ENCODE data around the gene B4GALNT1. TPM values are rescaled to one million over a fixed set of nuclear protein-coding genes. Genes with fewer than 3 reads are reported as not detected.
A peak's percentile ranks its signal among the peaks of the same experiment; 100 is the strongest.
"Not testable (repeated sequence)": the region's sequence is repeated elsewhere in the genome, so short reads cannot be mapped to it uniquely, and the experiment has no call there.

B4GALNT1 gene
- polyA plus RNA-seq (2013, experiment 1 of 2): 2.1 TPM
- polyA plus RNA-seq (2013, experiment 2 of 2): 1.3 TPM

DNA sequence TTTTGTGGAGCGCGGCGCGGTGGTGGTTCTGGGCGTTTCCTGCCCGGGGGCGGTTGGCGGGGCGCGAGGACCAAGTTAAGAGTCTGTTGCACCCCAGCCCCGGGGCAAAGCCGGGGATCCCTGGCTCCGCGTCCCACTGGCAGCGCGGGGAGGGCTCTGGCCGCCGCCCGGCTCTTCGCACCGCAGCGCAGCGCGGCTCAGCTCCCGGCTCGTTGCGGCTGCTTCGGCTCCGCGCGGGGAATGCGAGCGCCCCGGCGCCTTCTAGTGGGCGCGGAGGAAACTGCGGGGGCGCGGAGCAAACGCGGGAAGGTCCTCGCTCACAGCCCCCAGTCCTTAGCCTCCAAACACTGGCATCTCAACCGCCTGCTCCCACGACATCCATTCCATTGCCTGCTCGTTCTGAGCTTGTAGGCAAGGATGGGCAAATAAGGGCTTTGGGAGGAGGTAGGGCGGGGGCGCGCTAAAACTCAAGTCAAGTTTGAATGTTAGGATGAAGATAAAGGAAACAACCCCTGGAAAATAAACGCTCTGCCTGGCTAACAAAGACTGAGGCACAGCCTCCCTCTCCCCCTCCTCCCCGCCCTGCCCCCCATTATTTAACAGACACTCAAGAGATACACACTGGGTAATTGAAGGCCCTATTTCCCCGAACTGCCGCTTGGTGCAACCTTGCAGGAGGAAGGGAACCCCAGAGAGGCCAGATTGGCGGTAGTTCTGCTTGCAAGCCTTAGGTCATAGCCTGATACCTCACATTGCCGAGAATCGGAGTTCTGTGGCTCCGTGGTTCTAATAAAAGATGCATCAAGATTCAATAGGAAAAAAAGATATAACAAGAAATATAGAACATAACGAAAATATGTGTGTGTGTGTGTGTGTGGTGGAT lies at the start of gene B4GALNT1:
Gene B4GALNT1 (minus strand): TSS at position 244 of the 883 bp plus-strand sequence. CDS start 1,069 bp downstream, outside the sequence.
- peak within 1 kb of the TSS; percentile 53 for H3K4me3 ChIP-seq (ENCODE audit: extremely low read depth, insufficient read depth, low read length, poor library complexity, severe bottlenecking)
- 2 to 3% methylated on average over 34 to 47 of the region's 58 CpGs for WGBS, 2 experiments (ENCODE audit: insufficient coverage in 2 of 2)
- H3K36me3 ChIP-seq (ENCODE audit: control insufficient read depth, insufficient read depth, low read length): no peaks in the 10 kb centered on the region
- peaks cover 10% of the 10 kb centered on the region for H3K4me1 ChIP-seq (ENCODE audit: control insufficient read depth, insufficient read depth, low read length, poor library complexity, severe bottlenecking)
- no peaks in the 10 kb centered on the region for H3K9me3 ChIP-seq (ENCODE audit: control insufficient read depth, low read length)
- no peak within 1 kb of the TSS for H3K27ac ChIP-seq (ENCODE audit: low read depth, low read length, severe bottlenecking)

DNA sequence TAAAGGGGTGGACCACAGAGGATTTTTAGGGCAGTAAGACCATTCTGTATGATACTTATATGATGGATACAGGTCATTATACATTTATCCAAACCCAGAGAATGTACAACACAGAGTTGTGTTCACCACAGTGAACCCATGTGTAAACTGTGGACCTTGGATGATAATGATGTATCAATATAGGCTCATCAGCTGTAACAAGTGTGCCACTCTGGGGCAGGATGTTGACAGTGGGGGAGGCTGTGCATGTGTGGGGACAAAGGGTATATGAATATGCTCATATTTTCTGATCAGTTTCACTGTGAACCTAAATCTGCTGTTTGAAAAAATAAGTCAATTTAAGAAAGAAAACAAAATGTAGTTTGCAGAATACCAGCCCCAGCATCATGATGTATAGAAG lies 46.7 kb upstream of the B4GALNT1 start:
- H3K4me1 ChIP-seq (ENCODE audit: control insufficient read depth, insufficient read depth, low read length, poor library complexity, severe bottlenecking): no peaks in the 10 kb centered on the region
- H3K4me3 ChIP-seq (ENCODE audit: extremely low read depth, insufficient read depth, low read length, poor library complexity, severe bottlenecking): no peak overlapping the region
- H3K9me3 ChIP-seq (ENCODE audit: control insufficient read depth, low read length): no peaks in the 10 kb centered on the region
- no peak overlapping the region for H3K27ac ChIP-seq (ENCODE audit: low read depth, low read length, severe bottlenecking)
- H3K36me3 ChIP-seq (ENCODE audit: control insufficient read depth, insufficient read depth, low read length): no peaks in the 10 kb centered on the region

DNA sequence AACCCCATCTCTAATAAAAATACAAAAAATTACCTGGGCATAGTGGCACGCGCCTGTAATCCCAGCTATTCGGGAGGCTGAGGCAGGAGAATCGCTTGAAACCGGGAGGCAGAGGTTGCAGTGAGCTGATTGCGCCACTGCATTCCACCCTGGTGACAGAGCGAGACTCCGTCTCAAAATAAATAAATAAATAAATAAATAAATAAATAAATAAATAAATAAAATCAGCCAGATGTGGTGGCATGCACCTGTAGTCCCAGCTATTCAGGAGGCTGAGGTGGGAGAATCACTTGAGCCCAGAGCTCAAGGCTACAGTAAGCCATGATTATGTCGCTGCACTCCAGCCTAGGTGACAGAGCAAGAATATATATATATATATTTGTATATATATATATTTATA lies 44.9 kb upstream of the B4GALNT1 start:
- H3K4me1 ChIP-seq (ENCODE audit: control insufficient read depth, insufficient read depth, low read length, poor library complexity, severe bottlenecking); H3K36me3 ChIP-seq (ENCODE audit: control insufficient read depth, insufficient read depth, low read length); H3K4me3 ChIP-seq (ENCODE audit: extremely low read depth, insufficient read depth, low read length, poor library complexity, severe bottlenecking); H3K9me3 ChIP-seq (ENCODE audit: control insufficient read depth, low read length); H3K27ac ChIP-seq (ENCODE audit: low read depth, low read length, severe bottlenecking): not testable (repeated sequence)
- WGBS, 2 experiments (ENCODE audit: insufficient coverage in 2 of 2): 84 to 90% methylated on average over 5 of the region's 9 CpGs

DNA sequence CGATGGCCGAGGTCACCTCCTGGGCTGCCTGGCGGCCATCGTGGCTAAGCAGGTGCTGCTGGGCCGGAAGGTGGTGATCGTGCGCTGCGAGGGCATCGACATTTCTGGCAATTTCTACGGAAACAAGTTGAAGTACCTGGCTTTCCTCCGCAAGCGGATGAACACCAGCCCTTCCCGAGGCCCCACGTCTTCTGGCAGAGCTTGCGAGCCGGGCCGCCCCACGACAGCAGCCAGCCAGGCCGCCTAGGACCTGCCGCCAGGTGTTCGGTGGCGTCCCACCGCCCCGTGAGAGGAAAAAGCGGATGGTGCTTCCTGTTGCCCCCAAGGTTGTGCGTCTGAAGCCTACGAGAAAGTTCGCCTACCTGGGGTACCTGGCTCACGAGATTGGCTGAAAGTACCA lies 41.7 kb upstream of the B4GALNT1 start:
- Histone ChIP-seq H3K27ac (ENCODE audit: low read depth, low read length, severe bottlenecking) (no peak overlapping the region), H3K9me3 (ENCODE audit: control insufficient read depth, low read length) (no peaks in the 10 kb centered on the region), H3K4me1 (ENCODE audit: control insufficient read depth, insufficient read depth, low read length, poor library complexity, severe bottlenecking) (no peaks in the 10 kb centered on the region), H3K36me3 (ENCODE audit: control insufficient read depth, insufficient read depth, low read length) (no peaks in the 10 kb centered on the region), H3K4me3 (ENCODE audit: extremely low read depth, insufficient read depth, low read length, poor library complexity, severe bottlenecking) (no peak overlapping the region)
- 95 to 96% methylated on average over 26 to 28 of the region's 29 CpGs for WGBS, 2 experiments (ENCODE audit: insufficient coverage in 2 of 2)

DNA sequence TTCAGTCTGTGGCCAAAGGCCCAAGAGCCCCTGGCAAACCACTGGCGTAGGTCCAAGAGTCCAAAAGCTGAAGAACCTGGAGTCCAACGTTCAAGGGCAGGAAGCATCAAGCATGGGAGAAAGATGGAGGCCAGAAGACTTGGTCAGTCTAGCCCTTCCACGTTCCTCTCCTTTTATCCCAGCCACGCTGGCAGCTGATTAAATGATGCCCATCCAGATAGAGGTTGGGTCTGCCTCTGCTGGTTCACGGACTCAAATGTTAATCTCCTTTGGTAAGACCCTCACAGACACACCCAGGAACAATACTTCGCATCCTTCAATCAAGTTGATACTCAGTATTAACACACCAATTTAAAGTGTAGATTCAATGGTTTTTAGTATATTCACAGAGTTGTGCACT lies 39.8 kb upstream of the B4GALNT1 start:
- H3K4me1 ChIP-seq (ENCODE audit: control insufficient read depth, insufficient read depth, low read length, poor library complexity, severe bottlenecking): no peaks in the 10 kb centered on the region
- no peak overlapping the region for H3K27ac ChIP-seq (ENCODE audit: low read depth, low read length, severe bottlenecking)
- 71 to 74% methylated on average over 4 to 5 of the region's 6 CpGs for WGBS, 2 experiments (ENCODE audit: insufficient coverage in 2 of 2)
- no peaks in the 10 kb centered on the region for H3K36me3 ChIP-seq (ENCODE audit: control insufficient read depth, insufficient read depth, low read length)
- H3K4me3 ChIP-seq (ENCODE audit: extremely low read depth, insufficient read depth, low read length, poor library complexity, severe bottlenecking): no peak overlapping the region
- H3K9me3 ChIP-seq (ENCODE audit: control insufficient read depth, low read length): no peaks in the 10 kb centered on the region

DNA sequence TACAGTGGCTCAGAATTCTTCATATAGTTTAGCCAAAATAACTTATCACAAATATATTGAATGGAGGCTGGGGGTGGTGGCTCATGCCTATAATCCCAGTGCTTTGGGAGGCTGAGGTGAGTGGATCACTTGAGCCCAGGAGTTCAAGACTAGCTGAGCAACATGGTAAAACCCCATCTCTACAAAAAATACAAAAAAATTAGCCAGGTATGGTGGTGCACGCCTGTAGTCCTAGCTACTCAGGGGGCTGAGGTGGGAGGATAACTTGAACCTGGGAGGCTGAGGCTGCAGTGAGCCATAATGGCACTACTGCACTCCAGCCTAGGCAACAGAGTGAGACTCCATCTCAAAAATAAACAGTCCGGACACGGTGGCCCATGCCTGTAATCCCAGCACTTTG lies 38.8 kb upstream of the B4GALNT1 start:
- H3K9me3 ChIP-seq (ENCODE audit: control insufficient read depth, low read length); H3K4me1 ChIP-seq (ENCODE audit: control insufficient read depth, insufficient read depth, low read length, poor library complexity, severe bottlenecking); H3K27ac ChIP-seq (ENCODE audit: low read depth, low read length, severe bottlenecking); H3K4me3 ChIP-seq (ENCODE audit: extremely low read depth, insufficient read depth, low read length, poor library complexity, severe bottlenecking); H3K36me3 ChIP-seq (ENCODE audit: control insufficient read depth, insufficient read depth, low read length): not testable (repeated sequence)
- 93 to 96% methylated on average over 2 of the region's 3 CpGs for WGBS, 2 experiments (ENCODE audit: insufficient coverage in 2 of 2)

DNA sequence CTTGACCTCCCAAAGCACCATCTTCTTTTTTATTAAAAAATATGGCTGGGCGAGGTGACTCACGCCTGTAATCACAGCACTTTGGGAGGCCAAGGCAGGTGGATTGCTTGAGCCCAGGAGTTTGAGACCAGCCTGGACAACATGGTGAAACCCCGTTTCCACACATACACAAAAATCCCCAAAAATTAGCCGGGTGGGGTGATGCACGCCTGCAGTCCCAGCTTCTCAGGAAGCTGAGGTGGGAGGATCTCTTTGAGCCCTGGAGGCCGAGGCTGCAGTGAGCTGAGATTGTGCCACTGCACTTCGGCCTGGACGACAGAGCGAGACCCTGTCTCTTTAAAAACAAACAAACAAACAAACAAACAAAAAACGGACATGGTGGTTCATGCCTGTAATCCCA lies 36.7 kb upstream of the B4GALNT1 start:
- H3K9me3 ChIP-seq (ENCODE audit: control insufficient read depth, low read length); H3K27ac ChIP-seq (ENCODE audit: low read depth, low read length, severe bottlenecking); H3K4me1 ChIP-seq (ENCODE audit: control insufficient read depth, insufficient read depth, low read length, poor library complexity, severe bottlenecking); H3K36me3 ChIP-seq (ENCODE audit: control insufficient read depth, insufficient read depth, low read length); H3K4me3 ChIP-seq (ENCODE audit: extremely low read depth, insufficient read depth, low read length, poor library complexity, severe bottlenecking): not testable (repeated sequence)
- 54% methylated on average over 4 of the region's 10 CpGs; no CpG with 5 or more reads in 1 of the 2 experiments for WGBS, 2 experiments (ENCODE audit: insufficient coverage in 2 of 2)

DNA sequence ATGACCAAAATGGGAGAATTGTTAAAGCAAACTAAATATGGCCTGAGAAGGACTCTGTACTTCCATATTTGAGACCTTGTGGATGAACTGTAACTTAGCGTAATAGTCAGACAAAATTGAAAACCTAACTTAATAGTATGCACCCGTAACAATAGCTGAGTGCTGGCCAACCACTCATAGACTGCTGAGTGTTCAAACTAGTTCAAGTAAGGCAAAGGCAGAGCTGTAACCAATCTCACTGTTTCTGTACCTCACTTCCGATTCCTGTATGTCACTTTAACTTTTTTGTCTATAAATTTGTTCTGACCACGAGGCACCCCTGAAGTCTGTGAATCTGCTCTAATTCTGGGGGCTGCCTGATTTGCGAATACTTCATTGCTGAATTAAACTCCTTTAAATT lies 33.9 kb upstream of the B4GALNT1 start:
- Histone ChIP-seq H3K4me3 (ENCODE audit: extremely low read depth, insufficient read depth, low read length, poor library complexity, severe bottlenecking) (no peak overlapping the region), H3K36me3 (ENCODE audit: control insufficient read depth, insufficient read depth, low read length) (no peaks in the 10 kb centered on the region), H3K9me3 (ENCODE audit: control insufficient read depth, low read length) (peaks cover 9% of the 10 kb centered on the region), H3K27ac (ENCODE audit: low read depth, low read length, severe bottlenecking) (no peak overlapping the region), H3K4me1 (ENCODE audit: control insufficient read depth, insufficient read depth, low read length, poor library complexity, severe bottlenecking) (no peaks in the 10 kb centered on the region)
- 81 to 86% methylated on average over 5 of the region's 5 CpGs for whole genome bisulfite sequencing, 2 experiments (ENCODE audit: insufficient coverage in 2 of 2)

DNA sequence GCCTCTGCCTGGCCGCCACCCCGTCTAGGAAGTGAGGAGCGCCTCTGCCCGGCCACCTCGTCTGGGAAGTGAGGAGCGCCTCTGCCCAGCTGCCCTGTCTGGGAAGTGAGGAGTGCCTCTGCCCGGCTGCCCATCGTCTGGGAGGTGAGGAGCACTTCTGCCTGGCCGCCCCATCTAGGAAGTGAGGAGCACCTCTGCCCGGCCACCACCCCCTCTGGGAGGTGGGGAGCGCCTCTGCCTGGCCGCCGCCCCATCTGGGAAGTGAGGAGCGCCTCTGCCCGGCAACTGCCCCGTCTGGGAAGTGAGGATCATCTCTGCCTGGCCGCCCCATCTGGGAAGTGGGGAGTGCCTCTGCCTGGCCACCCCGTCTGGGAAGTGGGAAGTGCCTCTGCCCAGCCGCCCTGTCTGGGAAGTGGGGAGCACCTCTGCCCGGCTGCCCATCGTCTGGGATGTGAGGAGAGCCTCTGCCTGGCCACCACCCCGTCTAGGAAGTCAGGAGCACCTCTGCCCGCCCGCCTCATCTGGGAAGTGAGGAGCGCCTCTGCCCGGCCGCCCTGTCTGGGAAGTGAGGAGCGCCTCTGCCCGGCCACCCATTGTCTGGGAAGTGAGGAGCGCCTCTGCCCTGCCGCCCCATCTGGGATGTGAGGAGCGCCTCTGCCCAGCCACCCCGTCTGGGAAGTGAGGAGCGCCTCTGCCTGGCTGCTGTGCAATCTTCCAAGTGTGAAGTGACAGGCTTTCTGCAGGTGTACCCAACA lies 32.2 kb upstream of the B4GALNT1 start:
- peaks cover 14% of the 10 kb centered on the region for H3K9me3 ChIP-seq (ENCODE audit: control insufficient read depth, low read length)
- 88 to 92% methylated on average over 22 to 29 of the region's 34 CpGs for WGBS, 2 experiments (ENCODE audit: insufficient coverage in 2 of 2)
- H3K27ac ChIP-seq (ENCODE audit: low read depth, low read length, severe bottlenecking); H3K36me3 ChIP-seq (ENCODE audit: control insufficient read depth, insufficient read depth, low read length); H3K4me3 ChIP-seq (ENCODE audit: extremely low read depth, insufficient read depth, low read length, poor library complexity, severe bottlenecking); H3K4me1 ChIP-seq (ENCODE audit: control insufficient read depth, insufficient read depth, low read length, poor library complexity, severe bottlenecking): not testable (repeated sequence)

DNA sequence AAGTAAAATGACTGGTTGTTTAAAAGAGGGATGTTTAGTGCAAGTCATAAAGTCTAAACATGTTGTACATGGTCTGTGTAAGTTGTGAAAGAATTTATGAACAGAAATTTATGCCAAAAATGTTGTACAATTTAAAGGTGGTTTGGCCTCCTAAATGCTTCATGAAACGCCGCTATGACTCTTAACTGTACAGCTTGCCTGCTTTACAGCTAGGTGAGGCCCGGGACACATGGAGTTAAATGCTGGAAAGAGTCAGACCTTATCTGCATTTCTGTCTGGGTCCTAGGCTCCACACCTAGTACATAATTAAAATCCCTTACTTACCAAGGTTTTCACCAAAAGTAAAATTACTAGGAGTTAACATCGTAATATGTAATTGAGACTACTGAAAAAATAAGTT lies 28.4 kb upstream of the B4GALNT1 start:
- Histone ChIP-seq H3K27ac (ENCODE audit: low read depth, low read length, severe bottlenecking) (no peak overlapping the region), H3K4me3 (ENCODE audit: extremely low read depth, insufficient read depth, low read length, poor library complexity, severe bottlenecking) (no peak overlapping the region), H3K4me1 (ENCODE audit: control insufficient read depth, insufficient read depth, low read length, poor library complexity, severe bottlenecking) (no peaks in the 10 kb centered on the region), H3K9me3 (ENCODE audit: control insufficient read depth, low read length) (peaks cover 27% of the 10 kb centered on the region), H3K36me3 (ENCODE audit: control insufficient read depth, insufficient read depth, low read length) (no peaks in the 10 kb centered on the region)
- WGBS, 2 experiments (ENCODE audit: insufficient coverage in 2 of 2): 89% methylated on average over 3 of the region's 4 CpGs; no CpG with 5 or more reads in 1 of the 2 experiments

DNA sequence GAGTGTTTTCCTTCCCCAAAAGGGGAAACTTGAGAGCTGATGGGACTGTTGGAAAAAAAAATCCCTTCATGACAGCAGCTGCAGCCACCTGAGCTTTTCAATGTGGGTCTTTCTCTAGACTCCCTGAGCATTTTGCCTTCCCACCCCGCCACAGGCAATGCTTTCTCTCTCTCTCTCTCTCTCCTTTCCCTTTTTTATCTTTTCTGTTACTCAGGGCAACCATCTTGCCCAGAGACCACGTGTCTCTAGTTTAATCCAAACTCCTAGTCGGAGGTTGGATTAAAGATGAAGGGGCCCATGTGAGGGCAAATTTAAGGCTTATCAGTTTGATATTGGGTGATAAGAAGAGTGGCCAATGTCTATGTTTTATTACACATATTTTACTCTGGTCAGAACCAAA lies 25.9 kb upstream of the B4GALNT1 start:
- H3K9me3 ChIP-seq (ENCODE audit: control insufficient read depth, low read length): peaks cover 32% of the 10 kb centered on the region
- WGBS, 2 experiments (ENCODE audit: insufficient coverage in 2 of 2): 91% methylated on average over 1 of the region's 3 CpGs; no CpG with 5 or more reads in 1 of the 2 experiments

More for the DNA sequence above, 25.9 kb upstream of the B4GALNT1 start:
- no peak overlapping the region for H3K27ac ChIP-seq (ENCODE audit: low read depth, low read length, severe bottlenecking)
- H3K4me1 ChIP-seq (ENCODE audit: control insufficient read depth, insufficient read depth, low read length, poor library complexity, severe bottlenecking): no peaks in the 10 kb centered on the region
- H3K4me3 ChIP-seq (ENCODE audit: extremely low read depth, insufficient read depth, low read length, poor library complexity, severe bottlenecking): no peak overlapping the region
- H3K36me3 ChIP-seq (ENCODE audit: control insufficient read depth, insufficient read depth, low read length): no peaks in the 10 kb centered on the region
